HEK293T (cell line): ENCODE results near the gene CLOCK.
"Not testable (repeated sequence)": the region's sequence is repeated elsewhere in the genome, so short reads cannot be mapped to it uniquely, and the experiment has no call there.

Experiments used
- ARNT ChIP-seq: fragments of 450-650 bp; IDR thresholded peaks from 2 replicates; pipeline ENCODE4 v1.6.1; 2017; ENCODE audit warnings: mild to moderate bottlenecking
- BHLHE40 ChIP-seq: fragments of 450-650 bp; IDR thresholded peaks from 2 replicates; pipeline ENCODE4 v1.6.1; 2016; ENCODE audit warnings: mild to moderate bottlenecking, moderate library complexity, borderline replicate concordance
- ELF4 ChIP-seq: fragments of 450-650 bp; IDR thresholded peaks from 2 replicates; pipeline ENCODE4 v1.6.1; 2017; ENCODE audit warnings: antibody characterized with exemption
- FOXK2 ChIP-seq: fragments of 450-650 bp; IDR thresholded peaks from 2 replicates; pipeline ENCODE4 v1.6.1; 2016; ENCODE audit warnings: mild to moderate bottlenecking
- L3MBTL2 ChIP-seq: fragments of 450-650 bp; conservative IDR thresholded peaks from 2 replicates; pipeline ENCODE4 v1.6.1; 2016; ENCODE audit warnings: mild to moderate bottlenecking
- NFRKB ChIP-seq: fragments of 450-650 bp; IDR thresholded peaks from 2 replicates; pipeline ENCODE4 v1.6.1; 2016; ENCODE audit warnings: mild to moderate bottlenecking, moderate library complexity
- SP1 ChIP-seq: fragments of 450-650 bp; IDR thresholded peaks from 2 replicates; pipeline ENCODE4 v1.6.1; 2017
- SUZ12 ChIP-seq: fragments of 450-650 bp; IDR thresholded peaks from 2 replicates; pipeline ENCODE4 v1.6.1; 2016; ENCODE audit warnings: mild to moderate bottlenecking
- TARDBP ChIP-seq: fragments of 450-650 bp; IDR thresholded peaks from 2 replicates; pipeline ENCODE4 v1.6.1; 2016
- ZNF384 ChIP-seq: fragments of 450-650 bp; IDR thresholded peaks from 2 replicates; pipeline ENCODE4 v1.6.1; 2016
- TF ChIP-seq, protein P1 (sequence below): fragments of 450-650 bp; IDR thresholded peaks from 2 replicates; pipeline ENCODE4 v1.6.1; 2016

DNA sequence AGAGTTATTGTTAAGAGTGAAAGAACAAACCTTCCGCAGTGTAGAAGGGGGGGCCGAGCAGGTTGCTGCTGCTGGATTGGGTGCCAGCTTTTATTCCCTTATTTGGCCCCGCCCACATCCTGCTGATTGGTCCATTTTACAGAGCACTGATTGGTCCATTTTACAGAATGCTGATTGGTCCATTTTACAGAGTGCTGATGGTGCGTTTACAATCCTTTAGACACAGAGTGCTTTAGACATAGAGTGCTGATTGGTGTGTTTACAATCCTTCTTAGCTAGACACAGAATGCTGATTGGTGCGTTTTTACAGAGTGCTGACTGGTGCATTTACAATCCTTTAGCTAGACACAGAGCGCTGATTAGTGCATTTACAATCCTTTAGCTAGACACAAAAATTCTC, 5.3 kb upstream of the CLOCK start:
- not testable (repeated sequence) for TF ChIP-seq SUZ12, SP1, ELF4, BHLHE40, ARNT, ZNF384, TARDBP, NFRKB, L3MBTL2, FOXK2
- TF ChIP-seq, protein P1, sequence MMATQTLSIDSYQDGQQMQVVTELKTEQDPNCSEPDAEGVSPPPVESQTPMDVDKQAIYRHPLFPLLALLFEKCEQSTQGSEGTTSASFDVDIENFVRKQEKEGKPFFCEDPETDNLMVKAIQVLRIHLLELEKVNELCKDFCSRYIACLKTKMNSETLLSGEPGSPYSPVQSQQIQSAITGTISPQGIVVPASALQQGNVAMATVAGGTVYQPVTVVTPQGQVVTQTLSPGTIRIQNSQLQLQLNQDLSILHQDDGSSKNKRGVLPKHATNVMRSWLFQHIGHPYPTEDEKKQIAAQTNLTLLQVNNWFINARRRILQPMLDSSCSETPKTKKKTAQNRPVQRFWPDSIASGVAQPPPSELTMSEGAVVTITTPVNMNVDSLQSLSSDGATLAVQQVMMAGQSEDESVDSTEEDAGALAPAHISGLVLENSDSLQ: not testable (repeated sequence)
